K562 (cell line): ENCODE data around the gene WFIKKN1. TPM values are rescaled to one million over a fixed set of nuclear protein-coding genes. Genes with fewer than 3 reads are reported as not detected.

Source experiments
- ATF1 ChIP-seq, 2 experiments: fragments of 450-650 bp in 1 of 2; IDR thresholded peaks; 2 replicates each; pipeline ENCODE4 v1.6.1; 2016; ENCODE audit warnings: missing compliant biosample characterization in 1 of 2, missing genetic modification characterization in 1 of 2
- BRCA1 ChIP-seq, 2 experiments: fragments of 450-650 bp in 1 of 2; sonication (generic) in 1 of 2; formaldehyde crosslinking in 1 of 2; IDR thresholded peaks; 2 replicates each; pipeline versions ENCODE4 v1.5.0 to v1.6.1; 2017 to 2020; ENCODE audit warnings: mild to moderate bottlenecking in 1 of 2, missing genetic modification reagents in 1 of 2
- CHD1 ChIP-seq: fragments of 200-600 bp; sonication (generic); IDR thresholded peaks from one replicate; pipeline ENCODE4 v1.6.1; 2012; ENCODE audit warnings: mild to moderate bottlenecking, moderate library complexity, low read length, inconsistent platforms
- E2F3 ChIP-seq: fragments of 250-450 bp; sonication (Bioruptor Pico); IDR thresholded peaks from 2 replicates; pipeline ENCODE4 v1.4.0; 2020; ENCODE audit warnings: mild to moderate bottlenecking
- ELF1 ChIP-seq: fragments of 200-800 bp; sonication (Bioruptor generic); IDR thresholded peaks from 2 replicates; pipeline ENCODE4 v1.6.1; 2016; ENCODE audit warnings: missing genetic modification characterization, missing compliant biosample characterization
- FOXM1 ChIP-seq, 2 experiments: fragments of 450-650 bp in 1 of 2; sonication (generic) in 1 of 2; formaldehyde crosslinking in 1 of 2; IDR thresholded peaks; 2 replicates each; pipeline versions ENCODE4 v1.6.1 to v1.9.0; 2017 to 2022; ENCODE audit warnings: low read depth in 2 of 2, mild to moderate bottlenecking in 2 of 2, missing genetic modification reagents in 1 of 2, moderate library complexity in 1 of 2
- FOXP1 ChIP-seq: sonication (generic); formaldehyde crosslinking; IDR thresholded peaks from 2 replicates; pipeline ENCODE4 v1.8.0; 2022; ENCODE audit warnings: mild to moderate bottlenecking, missing genetic modification reagents
- GABPA ChIP-seq: fragments of 200-800 bp; sonication (Bioruptor generic); conservative IDR thresholded peaks from 2 replicates; pipeline ENCODE4 v1.6.1; 2016; ENCODE audit warnings: low read depth, missing genetic modification characterization, missing compliant biosample characterization
- KAT7 ChIP-seq: sonication (generic); formaldehyde crosslinking; IDR thresholded peaks from 2 replicates; pipeline ENCODE4 v1.8.0; 2022; ENCODE audit warnings: missing genetic modification reagents, mild to moderate bottlenecking, borderline replicate concordance
- L3MBTL2 ChIP-seq: fragments of 450-650 bp; IDR thresholded peaks from 2 replicates; pipeline ENCODE4 v1.6.1; 2016; ENCODE audit warnings: mild to moderate bottlenecking, moderate library complexity
- MCM5 ChIP-seq: fragments of 450-650 bp; IDR thresholded peaks from 2 replicates; pipeline ENCODE4 v1.6.1; 2016; ENCODE audit warnings: low read depth
- MCM7 ChIP-seq, 2 experiments: fragments of 450-650 bp; IDR thresholded peaks; 2 replicates each; pipeline ENCODE4 v1.6.1; 2016 to 2018
- STAG1 ChIP-seq: sonication (generic); formaldehyde crosslinking; IDR thresholded peaks from 2 replicates; pipeline ENCODE4 v1.5.0; 2020; ENCODE audit warnings: missing genetic modification reagents, borderline replicate concordance
- TAF1 ChIP-seq: IDR thresholded peaks from 2 replicates; pipeline ENCODE4 v1.6.1; 2011; ENCODE audit warnings: mild to moderate bottlenecking, low read length, moderate library complexity; ENCODE audit not compliant: insufficient read depth, control insufficient read depth, severe bottlenecking; ENCODE audit errors: extremely low read depth
- TCF7 ChIP-seq: sonication (generic); IDR thresholded peaks from 2 replicates; pipeline ENCODE4 v1.6.1; 2016; ENCODE audit warnings: antibody characterized with exemption, borderline replicate concordance
- ZFX ChIP-seq: sonication (generic); formaldehyde crosslinking; IDR thresholded peaks from 2 replicates; pipeline ENCODE4 v1.8.0; 2022; ENCODE audit warnings: mild to moderate bottlenecking, missing genetic modification reagents, moderate library complexity
- ZNF217 ChIP-seq: sonication (generic); formaldehyde crosslinking; IDR thresholded peaks from 2 replicates; pipeline ENCODE4 v1.8.0; 2022; ENCODE audit warnings: mild to moderate bottlenecking, missing genetic modification reagents
- polyA plus RNA-seq, 8 experiments: library from polyadenylated mRNA; depleted of rRNA in 4 of 8; stranded (reverse) in 5 of 8; unstranded in 3 of 8; fragments of >200 nt; fragmentation: Nextera tagmentation in 2 of 8; fragmentation: Illumina TruSeq in 1 of 8; extraction: Ambion mirVana in 2 of 8; extraction: Trizol in 1 of 8; gene quantifications; 2 replicates each; pipeline versions ENCODE4 v1.2.1 to v1.2.3, GENCODE V29; 2011 to 2014; ENCODE audit warnings: inconsistent platforms in 1 of 8, missing spikeins in 1 of 8
- total RNA-seq, 7 experiments: library from RNA; depleted of rRNA in 6 of 7; stranded (reverse); fragments of >200 nt in 6 of 7; fragmentation: Illumina TruSeq in 2 of 7; extraction: Trizol in 2 of 7; gene quantifications; 2 replicates each; pipeline versions ENCODE4 v1.2.1 to v1.2.3, GENCODE V29; 2011 to 2021; ENCODE audit warnings: low replicate concordance in 1 of 7
- TF ChIP-seq, protein P1 (sequence below), 3 experiments: fragments of 200-800 bp in 1 of 3; sonication (Bioruptor generic) in 1 of 3; sonication (generic) in 1 of 3; formaldehyde crosslinking in 1 of 3; IDR thresholded peaks; 2 replicates each; pipeline versions ENCODE4 v1.6.1 to v1.8.0; 2016 to 2022; ENCODE audit warnings: mild to moderate bottlenecking in 2 of 3, missing compliant biosample characterization in 2 of 3, missing genetic modification characterization in 2 of 3, missing genetic modification reagents in 1 of 3
- TF ChIP-seq, protein P2 (sequence below), 2 experiments: IDR thresholded peaks; 2 replicates each; pipeline ENCODE4 v1.6.1; 2012; ENCODE audit warnings: improper control_type of control experiment in 2 of 2, low read depth in 2 of 2, low read length in 2 of 2, borderline replicate concordance in 1 of 2
- TF ChIP-seq, protein P3 (sequence below): fragments of 200-400 bp; formaldehyde crosslinking; IDR thresholded peaks from 2 replicates; pipeline ENCODE4 v1.6.1; 2017; ENCODE audit warnings: mild to moderate bottlenecking, low read depth, low read length, moderate library complexity

The WFIKKN1 gene
- total and polyA plus RNA-seq, 9 of the 15 experiments (the other 6 are each of a cell fraction or from before 2014, with no cell fraction given) = 0.14 to 1.1 (median 0.50) TPM; not detected in 4

DNA sequence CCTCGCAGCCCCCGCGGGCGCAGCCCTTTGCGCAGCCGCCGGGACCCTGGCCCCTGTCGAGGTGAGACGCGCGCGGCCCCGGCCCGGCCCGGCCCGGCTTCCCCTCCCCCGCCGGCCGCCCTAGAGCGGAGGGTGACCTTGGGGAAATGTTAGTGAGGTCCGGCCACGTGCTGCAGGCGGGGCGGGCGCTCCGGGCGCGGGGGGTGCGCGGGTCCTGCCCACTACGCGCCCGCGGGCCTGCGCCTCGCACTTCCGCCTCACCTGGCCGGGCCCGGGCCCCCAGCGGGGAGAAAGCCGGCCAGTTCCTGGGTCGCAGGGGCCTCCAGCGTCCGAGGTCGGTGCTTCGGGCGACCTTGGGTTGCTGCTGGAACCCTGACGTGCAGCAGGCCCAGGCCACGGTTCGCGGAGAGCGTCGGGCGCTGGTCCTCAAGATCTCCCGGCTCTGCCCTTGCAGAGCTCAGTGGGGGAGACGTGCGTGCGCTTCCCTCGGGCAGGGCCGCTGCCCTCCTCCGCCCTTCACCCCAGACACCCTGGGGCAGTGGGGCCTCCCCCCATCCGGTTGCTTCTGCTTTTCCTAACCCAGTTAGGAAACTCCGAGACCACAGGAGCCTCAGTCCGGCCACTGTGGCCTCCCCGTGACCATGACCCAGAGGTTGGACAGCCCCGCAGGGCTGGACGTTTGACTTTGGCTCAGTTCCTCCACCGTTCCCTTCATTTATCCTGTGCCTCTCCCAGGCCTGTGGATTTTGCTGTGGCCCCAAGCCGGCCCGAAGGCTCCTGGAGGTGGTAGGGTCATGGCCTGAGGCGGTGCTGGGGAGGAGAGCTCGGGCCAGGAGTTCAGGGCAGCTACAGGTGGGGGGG, 11.6 kb downstream of the WFIKKN1 start (continued):
- TF ChIP-seq ZFX (CRISPR knock-in tag) (peak; percentile 77), E2F3 (0 out of 2 replicates have a peak, but pooled peaks have one; percentile 59), MCM7 (IDR thresholded peaks at IDR 0.05) (no peak), CHD1 (peak; percentile 72), FOXM1 (IDR thresholded peaks at IDR 0.05; ENCODE audit: low read depth) (no peak), FOXM1 (CRISPR knock-in tag; IDR thresholded peaks at IDR 0.05; ENCODE audit: low read depth) (peak; percentile 74; the same call in 1 of the 2 replicates), FOXP1 (CRISPR knock-in tag) (0 out of 2 replicates have a peak, but pooled peaks have one; percentile 23), MCM5 (no peak), GABPA (tag) (peak; percentile 62), L3MBTL2 (peak; percentile 89), KAT7 (CRISPR knock-in tag) (peak; percentile 28; the same call in 1 of the 2 replicates), TCF7 (no peak), ATF1 (CRISPR knock-in tag; IDR thresholded peaks at IDR 0.05) (no peak), ATF1 (tag; IDR thresholded peaks at IDR 0.05) (0 out of 2 replicates have a peak, but pooled peaks have one; percentile 40), ELF1 (tag) (peak; percentile 74), STAG1 (CRISPR knock-in tag) (no peak), ZNF217 (CRISPR knock-in tag) (no peak), TAF1 (no peak), BRCA1 (IDR thresholded peaks at IDR 0.05) (no peak), BRCA1 (CRISPR knock-in tag; IDR thresholded peaks at IDR 0.05) (no peak)
- TF ChIP-seq, protein P1, sequence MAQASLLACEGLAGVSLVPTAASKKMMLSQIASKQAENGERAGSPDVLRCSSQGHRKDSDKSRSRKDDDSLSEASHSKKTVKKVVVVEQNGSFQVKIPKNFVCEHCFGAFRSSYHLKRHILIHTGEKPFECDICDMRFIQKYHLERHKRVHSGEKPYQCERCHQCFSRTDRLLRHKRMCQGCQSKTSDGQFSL (CRISPR knock-in tag; IDR thresholded peaks at IDR 0.05) = peak; percentile 83
- TF ChIP-seq, protein P1 (tag; IDR thresholded peaks at IDR 0.05) = peak in 1 of 2 experiments; percentile 70; a peak in 2 of 4 replicates
- TF ChIP-seq, protein P2, sequence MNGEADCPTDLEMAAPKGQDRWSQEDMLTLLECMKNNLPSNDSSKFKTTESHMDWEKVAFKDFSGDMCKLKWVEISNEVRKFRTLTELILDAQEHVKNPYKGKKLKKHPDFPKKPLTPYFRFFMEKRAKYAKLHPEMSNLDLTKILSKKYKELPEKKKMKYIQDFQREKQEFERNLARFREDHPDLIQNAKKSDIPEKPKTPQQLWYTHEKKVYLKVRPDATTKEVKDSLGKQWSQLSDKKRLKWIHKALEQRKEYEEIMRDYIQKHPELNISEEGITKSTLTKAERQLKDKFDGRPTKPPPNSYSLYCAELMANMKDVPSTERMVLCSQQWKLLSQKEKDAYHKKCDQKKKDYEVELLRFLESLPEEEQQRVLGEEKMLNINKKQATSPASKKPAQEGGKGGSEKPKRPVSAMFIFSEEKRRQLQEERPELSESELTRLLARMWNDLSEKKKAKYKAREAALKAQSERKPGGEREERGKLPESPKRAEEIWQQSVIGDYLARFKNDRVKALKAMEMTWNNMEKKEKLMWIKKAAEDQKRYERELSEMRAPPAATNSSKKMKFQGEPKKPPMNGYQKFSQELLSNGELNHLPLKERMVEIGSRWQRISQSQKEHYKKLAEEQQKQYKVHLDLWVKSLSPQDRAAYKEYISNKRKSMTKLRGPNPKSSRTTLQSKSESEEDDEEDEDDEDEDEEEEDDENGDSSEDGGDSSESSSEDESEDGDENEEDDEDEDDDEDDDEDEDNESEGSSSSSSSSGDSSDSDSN (IDR thresholded peaks at IDR 0.05; ENCODE audit: borderline replicate concordance in 1 of 2, low read depth in 2 of 2, low read length in 2 of 2) = peak in 1 of 2 experiments; percentile 38; a peak in 1 of 4 replicates
- TF ChIP-seq, protein P3, sequence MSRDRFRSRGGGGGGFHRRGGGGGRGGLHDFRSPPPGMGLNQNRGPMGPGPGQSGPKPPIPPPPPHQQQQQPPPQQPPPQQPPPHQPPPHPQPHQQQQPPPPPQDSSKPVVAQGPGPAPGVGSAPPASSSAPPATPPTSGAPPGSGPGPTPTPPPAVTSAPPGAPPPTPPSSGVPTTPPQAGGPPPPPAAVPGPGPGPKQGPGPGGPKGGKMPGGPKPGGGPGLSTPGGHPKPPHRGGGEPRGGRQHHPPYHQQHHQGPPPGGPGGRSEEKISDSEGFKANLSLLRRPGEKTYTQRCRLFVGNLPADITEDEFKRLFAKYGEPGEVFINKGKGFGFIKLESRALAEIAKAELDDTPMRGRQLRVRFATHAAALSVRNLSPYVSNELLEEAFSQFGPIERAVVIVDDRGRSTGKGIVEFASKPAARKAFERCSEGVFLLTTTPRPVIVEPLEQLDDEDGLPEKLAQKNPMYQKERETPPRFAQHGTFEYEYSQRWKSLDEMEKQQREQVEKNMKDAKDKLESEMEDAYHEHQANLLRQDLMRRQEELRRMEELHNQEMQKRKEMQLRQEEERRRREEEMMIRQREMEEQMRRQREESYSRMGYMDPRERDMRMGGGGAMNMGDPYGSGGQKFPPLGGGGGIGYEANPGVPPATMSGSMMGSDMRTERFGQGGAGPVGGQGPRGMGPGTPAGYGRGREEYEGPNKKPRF = no peak
